ENCODE results near the gene CHODL.
A peak's percentile ranks its signal among the peaks of the same experiment; 100 is the strongest.

Gene CHODL, protein sequence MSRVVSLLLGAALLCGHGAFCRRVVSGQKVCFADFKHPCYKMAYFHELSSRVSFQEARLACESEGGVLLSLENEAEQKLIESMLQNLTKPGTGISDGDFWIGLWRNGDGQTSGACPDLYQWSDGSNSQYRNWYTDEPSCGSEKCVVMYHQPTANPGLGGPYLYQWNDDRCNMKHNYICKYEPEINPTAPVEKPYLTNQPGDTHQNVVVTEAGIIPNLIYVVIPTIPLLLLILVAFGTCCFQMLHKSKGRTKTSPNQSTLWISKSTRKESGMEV

DNA sequence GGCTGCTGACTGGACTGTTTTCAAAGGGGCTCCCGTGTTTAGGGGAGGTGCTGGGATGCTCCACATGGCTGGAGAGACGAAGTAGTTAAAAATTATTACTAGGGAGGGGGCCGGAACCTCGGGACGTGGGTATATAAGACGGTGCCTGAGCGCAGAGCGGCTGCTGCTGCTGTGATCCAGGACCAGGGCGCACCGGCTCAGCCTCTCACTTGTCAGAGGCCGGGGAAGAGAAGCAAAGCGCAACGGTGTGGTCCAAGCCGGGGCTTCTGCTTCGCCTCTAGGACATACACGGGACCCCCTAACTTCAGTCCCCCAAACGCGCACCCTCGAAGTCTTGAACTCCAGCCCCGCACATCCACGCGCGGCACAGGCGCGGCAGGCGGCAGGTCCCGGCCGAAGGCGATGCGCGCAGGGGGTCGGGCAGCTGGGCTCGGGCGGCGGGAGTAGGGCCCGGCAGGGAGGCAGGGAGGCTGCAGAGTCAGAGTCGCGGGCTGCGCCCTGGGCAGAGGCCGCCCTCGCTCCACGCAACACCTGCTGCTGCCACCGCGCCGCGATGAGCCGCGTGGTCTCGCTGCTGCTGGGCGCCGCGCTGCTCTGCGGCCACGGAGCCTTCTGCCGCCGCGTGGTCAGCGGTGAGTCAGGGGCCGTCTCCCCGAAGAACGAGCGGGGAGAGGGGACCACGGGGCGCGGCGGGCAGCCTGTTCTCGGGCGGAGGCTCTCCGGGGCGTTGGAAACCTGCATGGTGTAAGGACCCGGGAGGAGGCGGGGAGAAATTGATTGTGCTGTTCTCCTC, at the start of gene CHODL:
Gene CHODL, plus strand, starts transcription at position 163 of the 793 bp plus-strand sequence. Its CDS starts 391 bp downstream, at position 554.
- no peaks in the 10 kb centered on the region for H3K9me3 ChIP-seq (ENCODE audit: insufficient read depth, low read depth, low read length)
- H3K4me2 ChIP-seq (ENCODE audit: low read depth, low read length, poor library complexity, severe bottlenecking), result no peak within 1 kb of the TSS
- H3K4me1 ChIP-seq (ENCODE audit: insufficient read depth, low read length, poor library complexity, severe bottlenecking), result no peaks in the 10 kb centered on the region
- H3K36me3 ChIP-seq (ENCODE audit: insufficient read depth, low read length), result no peaks in the 10 kb centered on the region
- TF ChIP-seq EZH2phosphoT487 (IDR thresholded peaks at IDR 0.05; ENCODE audit: borderline replicate concordance), result no peak
- TF ChIP-seq, protein P1, sequence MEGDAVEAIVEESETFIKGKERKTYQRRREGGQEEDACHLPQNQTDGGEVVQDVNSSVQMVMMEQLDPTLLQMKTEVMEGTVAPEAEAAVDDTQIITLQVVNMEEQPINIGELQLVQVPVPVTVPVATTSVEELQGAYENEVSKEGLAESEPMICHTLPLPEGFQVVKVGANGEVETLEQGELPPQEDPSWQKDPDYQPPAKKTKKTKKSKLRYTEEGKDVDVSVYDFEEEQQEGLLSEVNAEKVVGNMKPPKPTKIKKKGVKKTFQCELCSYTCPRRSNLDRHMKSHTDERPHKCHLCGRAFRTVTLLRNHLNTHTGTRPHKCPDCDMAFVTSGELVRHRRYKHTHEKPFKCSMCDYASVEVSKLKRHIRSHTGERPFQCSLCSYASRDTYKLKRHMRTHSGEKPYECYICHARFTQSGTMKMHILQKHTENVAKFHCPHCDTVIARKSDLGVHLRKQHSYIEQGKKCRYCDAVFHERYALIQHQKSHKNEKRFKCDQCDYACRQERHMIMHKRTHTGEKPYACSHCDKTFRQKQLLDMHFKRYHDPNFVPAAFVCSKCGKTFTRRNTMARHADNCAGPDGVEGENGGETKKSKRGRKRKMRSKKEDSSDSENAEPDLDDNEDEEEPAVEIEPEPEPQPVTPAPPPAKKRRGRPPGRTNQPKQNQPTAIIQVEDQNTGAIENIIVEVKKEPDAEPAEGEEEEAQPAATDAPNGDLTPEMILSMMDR (conservative IDR thresholded peaks at IDR 0.05; ENCODE audit: low read length), result no peak
- no peaks in the 10 kb centered on the region for H3K9me2 ChIP-seq (replicated peaks; ENCODE audit: low read depth, low read length)
- no peak within 1 kb of the TSS for H3K9ac ChIP-seq (ENCODE audit: low read depth, low read length, poor library complexity, severe bottlenecking)
- no peak within 1 kb of the TSS for H3K4me3 ChIP-seq (ENCODE audit: low read length, poor library complexity, severe bottlenecking)
- no peaks in the 10 kb centered on the region for H3K79me2 ChIP-seq (ENCODE audit: insufficient read depth, low read length)
- H4K20me1 ChIP-seq (ENCODE audit: insufficient read depth, low read length, poor library complexity, severe bottlenecking), result no peaks in the 10 kb centered on the region
- H3K27me3 ChIP-seq (ENCODE audit: insufficient read depth, low read length, poor library complexity, severe bottlenecking), result no peaks in the 10 kb centered on the region
- H3F3A ChIP-seq (ENCODE audit: low read depth), result no peaks in the 10 kb centered on the region
- no peak within 1 kb of the TSS for H2AFZ ChIP-seq (ENCODE audit: low read length)

- H2AFZ ChIP-seq (ENCODE audit: low read length), result no peak overlapping the region
- H3K4me1 ChIP-seq (ENCODE audit: insufficient read depth, low read length, poor library complexity, severe bottlenecking), result no peaks in the 10 kb centered on the region
- no peaks in the 10 kb centered on the region for H3K9me3 ChIP-seq (ENCODE audit: insufficient read depth, low read depth, low read length)
- H3K4me3 ChIP-seq (ENCODE audit: low read length, poor library complexity, severe bottlenecking), result no peak overlapping the region
- no peak overlapping the region for H3K4me2 ChIP-seq (ENCODE audit: low read depth, low read length, poor library complexity, severe bottlenecking)
- TF ChIP-seq, protein P1 (conservative IDR thresholded peaks at IDR 0.05; ENCODE audit: low read length), result peak; percentile 34
- no peak for TF ChIP-seq EZH2phosphoT487 (IDR thresholded peaks at IDR 0.05; ENCODE audit: borderline replicate concordance)
- H3F3A ChIP-seq (ENCODE audit: low read depth), result no peaks in the 10 kb centered on the region
- no peaks in the 10 kb centered on the region for H4K20me1 ChIP-seq (ENCODE audit: insufficient read depth, low read length, poor library complexity, severe bottlenecking)
- no peak overlapping the region for H3K9ac ChIP-seq (ENCODE audit: low read depth, low read length, poor library complexity, severe bottlenecking)
- no peaks in the 10 kb centered on the region for H3K9me2 ChIP-seq (replicated peaks; ENCODE audit: low read depth, low read length)
- no peaks in the 10 kb centered on the region for H3K36me3 ChIP-seq (ENCODE audit: insufficient read depth, low read length)
- no peaks in the 10 kb centered on the region for H3K79me2 ChIP-seq (ENCODE audit: insufficient read depth, low read length)
- H3K27me3 ChIP-seq (ENCODE audit: insufficient read depth, low read length, poor library complexity, severe bottlenecking), result no peaks in the 10 kb centered on the region
Observed at GRCh38 chr21:18204931-18205330, 39.7 kb upstream of the CHODL start.

GRCh38 chr21:18218331-18218730, 26.3 kb upstream of the CHODL start:
- peaks cover 5% of the 10 kb centered on the region; the same call in 1 of the 2 replicates for H3K9me3 ChIP-seq (ENCODE audit: insufficient read depth, low read depth, low read length)
- H3K9me2 ChIP-seq (replicated peaks; ENCODE audit: low read depth, low read length), result no peaks in the 10 kb centered on the region
- H3K4me2 ChIP-seq (ENCODE audit: low read depth, low read length, poor library complexity, severe bottlenecking), result no peak overlapping the region
- H3K36me3 ChIP-seq (ENCODE audit: insufficient read depth, low read length), result no peaks in the 10 kb centered on the region
- H3K27me3 ChIP-seq (ENCODE audit: insufficient read depth, low read length, poor library complexity, severe bottlenecking), result no peaks in the 10 kb centered on the region
- no peaks in the 10 kb centered on the region for H4K20me1 ChIP-seq (ENCODE audit: insufficient read depth, low read length, poor library complexity, severe bottlenecking)
- H3K9ac ChIP-seq (ENCODE audit: low read depth, low read length, poor library complexity, severe bottlenecking), result no peak overlapping the region
- H3K4me1 ChIP-seq (ENCODE audit: insufficient read depth, low read length, poor library complexity, severe bottlenecking), result no peaks in the 10 kb centered on the region
- H3K79me2 ChIP-seq (ENCODE audit: insufficient read depth, low read length), result no peaks in the 10 kb centered on the region
- no peak overlapping the region for H2AFZ ChIP-seq (ENCODE audit: low read length)
- H3F3A ChIP-seq (ENCODE audit: low read depth), result no peaks in the 10 kb centered on the region
- no peak for TF ChIP-seq EZH2phosphoT487 (IDR thresholded peaks at IDR 0.05; ENCODE audit: borderline replicate concordance)
- TF ChIP-seq, protein P1 (conservative IDR thresholded peaks at IDR 0.05; ENCODE audit: low read length), result no peak
- H3K4me3 ChIP-seq (ENCODE audit: low read length, poor library complexity, severe bottlenecking), result no peak overlapping the region
